AG04450 (cell line): ENCODE measurements around the gene MS4A15. TPM values are rescaled to one million over a fixed set of nuclear protein-coding genes. Genes with fewer than 3 reads are reported as not detected.

Experiments used
- CTCF ChIA-PET: fragments of 300-600, 350-600 bp; formaldehyde crosslinking; extraction: SDS; loops from one replicate; lab custom pipeline; 2022; ENCODE audit warnings: antibody characterized with exemption, inconsistent platforms; lab: Charles Lee
- POLR2A ChIA-PET: fragments of 350-600 bp; formaldehyde crosslinking; extraction: SDS; loops from one replicate; lab custom pipeline; 2021; ENCODE audit warnings: antibody characterized with exemption, inconsistent platforms; lab: Yijun Ruan, JAX
- DNase-seq: peaks from one replicate; pipeline ENCODE4 v3.0.0-alpha.2; 2011; ENCODE audit warnings: low read depth, low spot score
- H3K27ac ChIP-seq: one replicate; pipeline ENCODE4 v1.5.1; 2012; ENCODE audit warnings: low read depth, low read length, control low read depth
- H3K27me3 ChIP-seq: one replicate; pipeline ENCODE4 v1.6.0; 2012; ENCODE audit warnings: low read length; ENCODE audit not compliant: control insufficient read depth, insufficient read depth
- H3K4me3 ChIP-seq: 2 replicates; pipeline ENCODE4 v1.5.1; 2011; ENCODE audit warnings: mild to moderate bottlenecking, low read depth, low read length, control low read depth
- H3K9me3 ChIP-seq: 2 replicates; pipeline ENCODE4 v1.5.1; 2012; ENCODE audit warnings: low read length; ENCODE audit not compliant: control insufficient read depth, insufficient read depth
- CTCF ChIP-seq: IDR thresholded peaks from 2 replicates; pipeline ENCODE4 v1.5.1; 2011; ENCODE audit warnings: low read depth, low read length, control low read depth, inconsistent platforms
- polyA plus RNA-seq: library from polyadenylated mRNA; depleted of rRNA; stranded (reverse); fragments of >200 nt; gene quantifications from 2 replicates; pipeline ENCODE4 v1.2.3, GENCODE V29; 2011

MS4A15 gene
- polyA plus RNA-seq, 1 experiment, result not detected

GRCh38 chr11:60780774-60781173 is 24.1 kb downstream of the MS4A15 start:
- ChIA-PET POLR2A (no interaction called here), CTCF (no interaction called here)
- no peak overlapping the region for H3K4me3 ChIP-seq
- peaks cover 6% of the 10 kb centered on the region for H3K27me3 ChIP-seq
- H3K9me3 ChIP-seq, result no peaks in the 10 kb centered on the region
- no peak for DNase-seq
- H3K27ac ChIP-seq, result no peak overlapping the region
- no peak for TF ChIP-seq CTCF

- no peak overlapping the region for H3K4me3 ChIP-seq
- peaks cover 6% of the 10 kb centered on the region for H3K27me3 ChIP-seq
- no peak for TF ChIP-seq CTCF
- H3K27ac ChIP-seq, result no peak overlapping the region
- H3K9me3 ChIP-seq, result no peaks in the 10 kb centered on the region
- ChIA-PET CTCF (interaction anchor here (0.7 kb wide), 1 partner anchor 402 kb away, joined by 8 read pairs; no protein-coding TSS in a partner anchor), POLR2A (no interaction called here)
- no peak for DNase-seq
These were observed 24.8 kb downstream of the MS4A15 start for GRCh38 chr11:60781286-60781980.

- Histone ChIP-seq H3K27me3 (peaks cover 6% of the 10 kb centered on the region), H3K9me3 (no peaks in the 10 kb centered on the region), H3K4me3 (no peak overlapping the region), H3K27ac (no peak overlapping the region)
- TF ChIP-seq CTCF, result no peak
- ChIA-PET POLR2A (no interaction called here), CTCF (interaction anchor here (0.7 kb wide), 1 partner anchor 401 kb away, joined by 8 read pairs; no protein-coding TSS in a partner anchor)
- DNase-seq, result no peak
These were observed 25.3 kb downstream of the MS4A15 start for GRCh38 chr11:60781981-60782316.

GRCh38 chr11:60782393-60783140 is 25.9 kb downstream of the MS4A15 start:
- no peak for TF ChIP-seq CTCF
- POLR2A ChIA-PET, result no interaction called here
- peaks cover 6% of the 10 kb centered on the region for H3K27me3 ChIP-seq
- CTCF ChIA-PET, result interaction anchor here (0.7 kb wide), 1 partner anchor 400 kb away, joined by 8 read pairs; no protein-coding TSS in a partner anchor
- H3K27ac ChIP-seq, result no peak overlapping the region
- H3K9me3 ChIP-seq, result no peaks in the 10 kb centered on the region
- no peak for DNase-seq
- no peak overlapping the region for H3K4me3 ChIP-seq

- H3K27ac ChIP-seq, result no peak overlapping the region
- no peak for DNase-seq
- ChIA-PET POLR2A (no interaction called here), CTCF (no interaction called here)
- H3K9me3 ChIP-seq, result no peaks in the 10 kb centered on the region
- H3K27me3 ChIP-seq, result peaks cover 6% of the 10 kb centered on the region
- H3K4me3 ChIP-seq, result no peak overlapping the region
- no peak for TF ChIP-seq CTCF
These were observed 26.4 kb downstream of the MS4A15 start for GRCh38 chr11:60783141-60783484.
